G401 (cell line): ENCODE measurements around the gene SLC29A1. TPM values are rescaled to one million over a fixed set of nuclear protein-coding genes. Genes with fewer than 3 reads are reported as not detected.
"Not testable (repeated sequence)": the region's sequence is repeated elsewhere in the genome, so short reads cannot be mapped to it uniquely, and the experiment has no call there.

Experiments used
- DNase-seq: peaks from one replicate; pipeline ENCODE4 v3.0.0-alpha.2; 2015; ENCODE audit warnings: low spot score
- in situ Hi-C: cut with HindIII; loops from 2 replicates; pipeline ENCODE4 v1.10.0; 2016; ENCODE audit warnings: low sequenced_read_pairs, mixed read lengths
- total RNA-seq: library from RNA; depleted of rRNA; stranded (reverse); fragments of >200 nt; shearing (Covaris generic); gene quantifications from 2 replicates; pipeline ENCODE4 v1.2.3, GENCODE V29; 2014

SLC29A1 gene
- total RNA-seq, 1 experiment from 2014 or later = 46.1 TPM

DNA sequence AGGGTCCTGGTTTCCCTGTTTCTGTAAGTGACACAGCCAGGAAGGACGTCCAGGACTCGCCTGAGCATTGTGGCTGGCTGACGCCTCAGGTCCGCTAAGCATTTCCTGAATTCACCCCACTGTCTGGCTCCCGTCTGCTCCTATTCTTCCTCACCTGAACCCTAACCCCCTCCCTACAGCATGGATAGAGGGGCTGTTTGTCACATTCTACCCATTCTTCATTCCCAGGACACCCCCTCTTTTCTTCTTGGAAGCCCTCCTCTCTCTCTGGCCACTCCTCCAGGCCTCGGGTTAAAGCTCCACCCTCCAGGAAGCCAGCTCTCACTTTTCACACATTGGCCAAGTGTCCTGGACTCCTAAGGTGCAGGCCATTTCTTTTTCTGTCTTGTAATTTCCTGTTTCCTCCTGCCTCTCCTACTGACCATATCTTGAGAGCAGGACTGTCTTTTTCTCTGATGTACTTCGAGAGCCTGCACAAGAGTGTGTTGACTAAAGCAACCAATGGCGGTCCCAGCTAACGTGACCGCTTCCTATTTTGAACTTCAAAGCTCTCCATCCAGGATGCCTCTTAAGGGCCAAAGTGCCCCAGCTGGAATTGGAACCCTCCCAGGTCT lies 30.9 kb upstream of the SLC29A1 start:
- DNase-seq = no peak
- in situ Hi-C loops = no loop called here

DNA sequence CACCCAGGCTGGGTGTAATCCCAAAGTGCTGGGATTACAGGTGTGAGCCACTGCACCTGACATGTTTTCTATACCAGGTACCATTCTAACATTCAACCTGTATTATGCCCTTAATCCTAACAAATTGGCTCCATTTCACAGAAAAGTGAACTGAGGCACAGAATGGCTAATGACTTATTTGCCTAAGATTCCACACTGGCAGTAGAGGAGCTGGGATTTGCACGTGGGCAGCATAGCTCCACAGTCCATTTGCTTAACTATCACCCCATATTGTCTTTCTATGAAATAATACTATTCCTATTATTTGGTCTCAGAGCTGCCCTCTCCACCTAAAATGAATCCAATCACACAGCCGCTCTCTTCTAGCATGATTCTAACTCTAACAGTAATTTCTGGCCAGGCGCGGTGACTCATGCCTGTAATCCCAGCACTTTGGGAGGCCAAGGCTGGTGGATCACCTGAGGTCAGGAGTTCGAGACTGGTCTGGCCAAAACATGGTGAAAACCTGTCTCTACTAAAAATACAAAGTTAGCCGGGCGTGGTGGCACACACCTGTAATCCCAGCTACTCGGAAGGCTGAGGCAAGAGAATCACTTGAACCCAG lies 30.0 kb upstream of the SLC29A1 start:
- DNase-seq = no peak
- in situ Hi-C loops = no loop called here

DNA sequence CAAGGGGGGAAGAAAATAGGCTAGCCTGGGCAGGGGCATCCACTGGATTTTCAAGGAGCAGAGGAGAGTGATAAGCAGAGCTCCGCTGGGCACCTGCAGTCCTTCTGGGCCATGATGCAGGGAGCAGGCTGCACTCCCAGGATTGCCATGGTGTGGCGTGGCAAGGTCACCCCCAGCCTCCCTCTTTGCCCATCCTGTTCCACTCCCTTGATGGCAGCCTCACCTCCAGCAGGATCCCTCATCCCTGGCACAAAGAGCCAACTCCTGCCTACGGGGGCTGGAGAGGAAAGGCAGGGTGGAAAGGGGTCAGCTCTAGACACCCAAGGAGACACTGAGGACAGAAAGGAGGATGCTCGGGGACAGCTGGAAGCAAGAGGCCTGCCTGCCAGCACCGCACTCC lies 29.1 kb upstream of the SLC29A1 start:
- DNase-seq = no peak
- in situ Hi-C loops = no loop called here

DNA sequence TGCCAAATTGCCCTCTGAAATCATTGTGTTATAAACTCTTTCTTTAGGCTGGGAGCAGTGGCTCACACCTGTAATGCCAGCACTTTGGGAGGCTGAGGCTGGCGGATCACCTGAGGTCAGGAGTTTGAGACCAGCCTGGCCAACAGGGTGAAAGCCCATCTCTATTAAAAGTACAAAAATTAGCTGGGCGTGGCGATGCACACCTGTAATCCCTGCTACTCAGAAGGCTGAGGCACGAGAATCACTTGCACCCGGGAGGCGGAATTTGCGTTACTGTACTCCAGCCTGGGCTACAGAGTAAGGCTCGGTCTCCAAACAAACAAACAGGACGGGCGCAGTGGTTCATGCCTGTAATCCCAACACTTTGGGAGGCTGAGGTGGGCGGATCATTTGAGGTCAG lies 27.0 kb upstream of the SLC29A1 start:
- in situ Hi-C loops = not testable (repeated sequence)

DNA sequence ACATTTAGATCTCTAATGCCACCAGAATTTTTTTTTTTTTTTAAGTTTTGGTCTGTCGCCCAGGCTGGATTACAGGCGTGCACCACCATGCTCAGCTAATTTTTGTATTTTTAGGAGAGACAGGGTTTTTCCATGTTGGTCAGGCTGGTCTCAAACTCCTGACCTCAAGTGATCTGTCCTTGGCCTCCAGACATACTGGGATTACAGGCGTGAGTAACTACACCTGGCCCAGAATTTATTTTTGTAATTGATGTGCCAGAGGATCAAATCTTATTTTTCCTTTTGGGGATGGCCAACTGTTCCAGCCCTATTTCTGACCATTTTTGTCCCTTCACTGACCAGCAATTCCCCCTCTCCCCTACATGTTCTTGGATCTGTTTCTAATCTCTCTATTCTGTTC lies 24.7 kb upstream of the SLC29A1 start:
- DNase-seq = no peak
- in situ Hi-C loops = no loop called here

More for the DNA sequence above, 27.0 kb upstream of the SLC29A1 start:
- DNase-seq = not testable (repeated sequence)

DNA sequence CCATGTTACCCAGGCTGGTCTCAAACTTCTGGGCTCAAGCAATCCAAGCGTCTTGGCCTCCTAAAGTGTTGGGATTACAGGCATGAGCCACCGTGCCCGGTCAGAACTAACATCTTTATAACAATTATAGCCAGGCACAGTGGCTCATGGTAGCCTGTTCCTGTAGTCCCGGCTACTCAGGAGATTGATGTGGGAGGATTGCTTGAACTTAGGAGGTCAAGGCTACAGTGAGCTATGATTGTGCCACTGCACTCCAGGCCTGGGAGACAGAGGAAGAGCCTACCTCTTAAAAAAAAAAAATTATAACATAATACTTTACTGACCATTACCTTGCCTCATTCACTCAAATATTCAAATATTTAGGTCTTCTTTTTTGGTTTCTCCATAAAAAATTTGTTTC lies 23.5 kb upstream of the SLC29A1 start:
- in situ Hi-C loops = no loop called here
- no peak for DNase-seq

DNA sequence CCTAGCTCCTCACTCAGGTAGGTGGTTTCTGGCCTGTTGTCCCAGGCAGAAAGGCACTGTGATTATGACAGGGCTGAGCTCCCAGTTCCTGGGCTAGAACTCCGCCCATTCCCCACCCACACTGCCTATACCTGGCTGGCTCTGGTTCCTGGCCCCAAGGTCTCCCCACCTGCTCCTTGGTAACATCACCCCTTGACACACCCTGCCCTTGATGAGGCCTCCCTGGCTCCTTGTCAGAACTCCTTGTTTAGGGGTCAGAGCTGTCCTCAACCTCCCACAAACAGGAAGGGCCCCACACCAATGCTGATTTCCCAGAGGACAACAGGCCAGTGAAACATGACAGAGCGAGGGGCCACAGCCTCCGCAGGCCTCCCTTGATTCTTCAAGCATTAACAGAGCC lies 22.2 kb upstream of the SLC29A1 start:
- DNase-seq = no peak
- in situ Hi-C loops = no loop called here

DNA sequence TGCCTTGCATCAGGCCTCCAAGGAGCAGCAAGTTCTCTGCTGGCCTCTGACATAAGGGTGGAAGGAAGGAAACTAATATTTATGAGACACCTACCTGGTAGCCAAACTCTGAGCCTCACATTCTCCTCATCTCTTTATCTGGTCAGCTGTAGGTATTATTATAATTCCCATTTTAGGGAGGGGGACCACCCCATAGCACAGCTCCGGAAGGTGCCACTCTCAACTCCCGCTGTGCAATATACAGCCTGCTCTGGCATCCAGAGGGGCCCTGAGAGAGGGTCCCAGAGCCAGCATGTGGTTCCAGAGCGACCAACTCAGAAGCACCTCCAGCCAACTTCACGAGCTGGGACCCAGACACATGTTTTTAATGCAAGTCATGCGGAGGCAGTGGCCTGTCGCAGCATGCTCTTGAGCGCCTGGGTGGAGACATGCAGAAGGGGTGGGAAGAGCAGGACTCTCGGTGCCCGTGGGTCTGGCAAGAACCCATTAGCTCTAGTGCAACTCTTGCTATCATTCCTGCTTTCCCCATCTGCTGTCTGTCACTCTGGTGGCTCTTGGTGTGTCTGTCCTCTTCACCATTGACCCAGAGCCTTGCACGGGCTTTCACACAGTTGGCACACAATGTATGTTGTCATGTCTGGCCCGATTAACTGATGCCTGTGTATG lies 21.6 kb upstream of the SLC29A1 start:
- in situ Hi-C loops = no loop called here
- DNase-seq = no peak

DNA sequence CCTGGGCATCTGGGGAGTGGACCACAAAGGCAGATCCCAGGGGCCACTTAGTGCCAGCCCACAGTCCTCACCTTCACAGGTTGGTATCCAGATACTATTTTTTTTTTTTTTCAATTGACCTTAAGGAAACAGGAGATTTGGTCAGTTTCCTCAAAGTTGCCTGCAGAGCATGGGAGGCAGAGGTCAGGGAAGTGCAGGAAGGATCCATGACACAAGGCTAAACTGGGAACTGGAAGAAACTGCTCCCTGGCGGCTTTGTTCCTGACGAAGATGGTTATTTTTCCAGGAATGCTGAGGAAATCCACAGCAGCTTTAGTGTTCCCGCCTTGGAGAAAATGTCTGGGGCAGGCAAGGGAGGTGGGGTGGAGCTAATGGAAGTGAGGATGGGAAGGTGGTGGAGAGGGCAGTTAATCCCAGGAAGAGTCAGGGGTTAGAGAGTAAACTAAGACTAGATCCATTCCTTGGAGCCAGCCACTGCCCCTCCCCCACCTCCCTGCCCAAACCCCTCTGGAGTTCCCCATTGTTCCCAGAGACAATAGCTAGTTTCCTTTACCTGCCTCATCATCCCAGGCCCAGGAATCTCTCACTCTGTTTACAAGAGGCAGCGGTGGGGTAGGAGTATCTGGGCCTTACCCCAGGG lies 20.9 kb upstream of the SLC29A1 start:
- no peak for DNase-seq
- in situ Hi-C loops = no loop called here

DNA sequence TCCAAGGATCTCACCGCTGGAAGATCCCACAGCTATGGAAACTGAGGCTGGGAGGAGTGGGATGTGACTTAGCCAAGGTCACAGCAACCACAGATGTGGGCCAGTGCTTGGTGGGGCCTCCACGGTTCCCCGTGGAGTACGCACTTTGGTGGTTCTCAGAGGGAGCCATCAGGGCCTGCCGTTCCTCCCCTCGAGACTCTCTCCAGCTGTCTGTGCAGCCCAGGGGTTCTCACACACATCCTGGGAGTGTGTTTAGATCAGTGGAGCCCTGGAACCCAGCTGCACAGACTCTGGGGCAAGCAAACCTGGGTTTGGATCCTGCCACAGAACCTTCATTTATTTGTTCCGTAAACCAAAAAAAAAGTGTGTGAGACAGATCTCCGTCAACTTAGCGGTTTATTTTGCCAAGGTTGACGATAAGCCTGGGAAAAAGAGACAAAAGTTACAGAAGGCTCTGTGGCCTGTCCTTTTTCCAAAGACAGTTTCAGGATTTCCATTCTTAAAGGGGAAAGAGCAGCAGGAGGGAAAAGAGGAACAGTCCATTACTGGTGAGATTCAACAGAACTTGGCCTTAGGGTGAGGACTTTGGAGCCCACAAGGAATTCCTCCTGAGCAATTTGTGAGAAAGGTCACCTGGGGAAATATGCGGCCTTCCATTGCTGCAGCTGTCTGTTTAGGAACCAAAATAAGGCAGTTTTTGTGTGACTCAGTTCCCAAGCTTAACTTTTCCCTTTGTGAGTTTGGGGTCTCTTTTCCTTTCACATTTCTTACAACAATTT lies 20.2 kb upstream of the SLC29A1 start:
- in situ Hi-C loops = no loop called here
- DNase-seq = no peak

DNA sequence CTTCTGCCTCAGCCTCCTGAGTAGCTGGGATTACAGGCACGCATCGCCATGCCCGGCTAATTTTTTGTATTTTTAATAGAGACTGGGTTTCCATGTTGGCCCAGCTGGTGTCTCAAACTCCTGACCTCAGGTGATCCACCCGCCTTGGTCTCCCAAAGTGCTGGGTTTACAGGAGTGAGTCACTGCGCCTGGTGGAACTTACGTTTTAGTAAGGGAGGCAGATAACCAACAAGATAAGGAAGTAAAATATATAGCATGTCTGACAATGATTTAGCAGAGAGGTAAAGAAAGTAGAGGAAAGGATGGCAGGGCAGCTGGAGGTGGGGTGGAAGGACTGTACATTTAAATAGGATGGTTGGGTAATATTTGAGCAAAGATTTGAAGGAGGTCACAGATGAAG lies 19.4 kb upstream of the SLC29A1 start:
- no peak for DNase-seq
- in situ Hi-C loops = no loop called here

DNA sequence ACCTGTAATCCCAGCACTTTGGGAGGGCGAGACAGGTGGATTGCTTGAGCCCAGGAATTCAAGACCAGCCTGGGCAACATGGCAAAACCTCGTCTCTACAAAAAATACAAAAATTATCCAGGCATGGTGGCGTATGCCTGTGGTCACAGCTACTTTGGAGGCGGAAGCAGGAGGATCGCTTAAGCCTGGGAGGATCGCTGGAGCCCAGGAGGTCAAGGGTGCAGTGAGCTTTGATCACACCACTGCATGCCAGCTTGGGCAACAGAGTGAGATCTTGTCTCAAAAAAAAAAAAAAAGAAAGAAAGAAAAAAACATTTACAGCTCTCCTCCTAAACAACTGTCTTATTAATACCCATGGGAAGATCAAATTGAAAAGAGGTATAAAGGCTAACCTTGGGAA lies 15.4 kb upstream of the SLC29A1 start:
- DNase-seq = no peak
- in situ Hi-C loops = no loop called here

DNA sequence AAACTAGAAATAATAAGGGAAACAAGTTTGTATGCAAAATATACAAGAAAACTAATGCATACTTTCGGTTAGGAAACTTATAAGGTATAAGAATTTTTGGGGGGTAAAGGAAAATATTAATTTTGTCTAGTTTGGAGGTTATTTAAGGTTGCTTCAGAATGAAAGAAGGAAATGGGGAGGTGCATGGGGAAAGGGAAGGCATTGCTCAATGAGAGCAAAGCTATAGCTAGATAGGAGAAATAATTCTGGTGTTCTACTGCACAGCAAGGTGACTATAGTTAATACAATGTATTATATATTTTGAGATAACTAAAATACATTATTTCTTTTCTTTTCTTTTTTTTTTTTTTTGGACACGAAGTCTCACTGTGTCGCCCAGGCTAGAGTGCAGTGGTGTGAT lies 12.1 kb upstream of the SLC29A1 start:
- in situ Hi-C loops = no loop called here
- DNase-seq = no peak

DNA sequence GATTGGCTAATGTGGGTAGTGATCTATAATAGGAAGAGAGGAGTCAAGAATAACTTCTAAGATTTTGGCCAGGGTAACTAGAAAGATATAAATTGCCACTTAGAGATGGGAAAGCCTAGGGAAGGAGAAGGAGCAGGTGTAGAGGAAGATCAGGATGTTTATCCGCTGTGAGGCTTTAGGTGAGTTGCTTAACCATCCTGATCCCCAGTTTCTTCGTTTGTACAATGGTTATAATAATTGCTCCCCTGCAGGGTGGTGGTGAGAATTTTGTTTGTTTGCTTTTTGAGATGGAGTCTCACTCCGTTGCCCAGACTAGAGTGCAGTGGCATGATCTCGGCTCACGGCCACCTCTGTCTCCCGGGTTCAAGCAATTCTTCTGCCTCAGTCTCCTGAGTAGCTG lies 9.1 kb upstream of the SLC29A1 start:
- in situ Hi-C loops = no loop called here
- no peak for DNase-seq

DNA sequence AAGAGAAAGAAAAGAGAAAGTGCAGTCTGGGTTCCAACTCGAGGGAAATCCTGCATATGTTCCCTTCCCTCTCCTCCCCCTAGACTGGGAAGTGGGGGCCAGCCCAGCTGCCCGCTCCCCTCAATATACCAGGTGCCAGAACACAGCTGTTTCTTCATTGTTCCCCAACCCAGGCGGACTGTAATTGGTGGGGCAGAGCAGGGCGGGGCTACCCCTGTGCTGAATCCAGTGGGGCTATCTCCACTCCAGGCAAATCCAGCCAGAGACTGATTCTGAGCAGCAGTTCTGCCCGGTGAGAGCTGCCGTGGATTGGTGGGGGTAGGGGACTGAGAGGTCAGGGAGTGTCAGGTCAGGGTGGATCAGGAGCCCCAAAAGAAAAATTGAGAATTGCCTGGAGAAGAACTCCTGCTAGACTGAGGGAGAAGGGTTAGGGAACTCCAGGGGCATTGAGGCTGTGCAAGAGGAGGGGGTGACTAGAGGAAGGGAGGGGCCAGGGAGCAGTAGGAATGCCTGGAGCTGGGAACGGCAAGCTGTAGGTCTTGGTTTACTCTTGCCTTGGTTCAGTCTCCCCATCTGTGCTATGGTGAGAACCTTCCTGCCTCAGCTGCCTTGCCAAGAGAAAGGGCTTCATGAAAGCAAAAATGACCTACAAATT lies 6.6 kb upstream of the SLC29A1 start, which contains the start of gene MYMX:
TSS of gene MYMX (plus strand) at position 250 of the 655 bp plus-strand sequence. CDS start 546 bp downstream, outside the sequence.
- in situ Hi-C loops = no loop called here
- DNase-seq = no peak

DNA sequence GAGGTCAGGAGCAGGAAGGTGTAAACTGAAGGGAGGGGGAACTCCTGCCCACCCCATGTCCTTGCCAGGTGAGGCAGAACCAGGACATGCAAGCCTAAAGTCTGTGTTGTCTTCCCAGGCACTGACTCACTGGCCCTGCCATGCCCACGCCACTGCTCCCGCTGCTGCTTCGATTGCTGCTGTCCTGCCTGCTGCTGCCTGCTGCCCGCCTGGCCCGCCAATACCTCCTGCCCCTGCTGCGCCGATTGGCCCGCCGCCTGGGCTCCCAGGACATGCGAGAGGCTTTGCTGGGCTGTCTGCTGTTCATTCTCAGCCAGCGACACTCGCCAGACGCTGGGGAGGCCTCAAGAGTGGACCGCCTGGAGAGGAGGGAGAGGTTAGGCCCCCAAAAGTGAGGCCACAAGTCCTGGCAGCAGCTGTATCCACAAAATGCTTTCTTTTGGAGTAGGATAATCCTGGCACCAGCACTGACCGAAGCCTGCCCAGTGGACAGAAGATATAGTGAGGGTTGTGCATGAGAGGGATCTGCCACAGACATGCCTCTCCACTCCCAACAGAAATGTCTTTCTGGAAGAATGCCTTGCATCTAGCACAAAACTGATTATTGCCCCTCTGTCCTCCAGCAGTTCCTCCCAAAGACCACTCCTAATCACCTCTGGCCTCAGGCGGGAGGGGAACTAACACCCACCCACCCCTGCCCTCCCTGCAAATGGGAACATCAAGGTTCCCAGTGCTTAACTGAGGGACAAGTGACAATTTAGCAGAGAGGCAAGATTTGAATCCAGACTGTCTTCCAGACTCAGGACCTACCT lies 5.9 kb upstream of the SLC29A1 start:
- in situ Hi-C loops = no loop called here

DNA sequence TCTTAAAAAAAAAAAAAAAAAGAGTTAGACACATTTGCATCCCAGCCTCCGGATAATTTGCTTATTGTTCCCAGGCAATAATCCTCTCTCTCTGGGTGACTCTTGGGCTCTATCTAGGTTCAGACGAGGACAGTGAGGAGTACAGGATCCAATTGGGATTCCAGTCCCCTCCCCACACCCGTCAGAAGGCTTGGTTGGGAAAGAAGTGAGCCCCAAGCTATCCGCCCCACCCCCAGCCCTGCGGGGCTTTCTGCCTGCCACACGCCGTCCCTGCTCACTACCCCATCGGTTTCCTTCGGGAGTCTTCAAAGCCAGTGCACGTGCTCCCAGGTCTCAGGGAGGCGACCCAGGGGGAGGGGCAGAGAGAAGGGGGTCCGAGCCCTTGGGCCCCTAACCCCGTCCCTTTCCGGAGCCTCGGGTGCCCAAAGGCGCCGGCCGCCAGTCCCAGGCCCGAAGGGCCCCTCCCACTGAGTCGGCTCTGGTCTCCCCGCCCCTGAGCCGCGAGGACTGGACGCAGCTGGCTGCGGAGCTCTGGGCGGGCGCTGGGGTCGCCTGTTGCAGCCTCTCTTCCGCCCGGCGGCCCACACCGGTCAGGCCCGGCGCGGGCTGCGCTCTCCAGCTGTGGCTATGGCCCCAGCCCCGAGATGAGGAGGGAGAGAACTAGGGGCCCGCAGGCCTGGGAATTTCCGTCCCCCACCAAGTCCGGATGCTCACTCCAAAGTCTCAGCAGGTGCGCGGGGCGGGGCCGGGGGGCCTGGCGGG lies 4.2 kb upstream of the SLC29A1 start:
- DNase-seq = peak; percentile 26
- in situ Hi-C loops = no loop called here

More for the DNA sequence above, 5.9 kb upstream of the SLC29A1 start:
- peak; percentile 80 for DNase-seq
